Spleen (tissue), 11 donors: ENCODE results near the gene HID1. TPM values are rescaled to one million over a fixed set of nuclear protein-coding genes. Genes with fewer than 3 reads are reported as not detected.

Source experiments
- DNase-seq: peaks from one replicate; pipeline ENCODE4 v3.0.0-alpha.2; 2020
- H3K27ac ChIP-seq, 8 donors: fragments of 200-600 bp; sonication (generic) in 7 of 8; 1 replicate in 4 of 8; 2 replicates in 4 of 8; pipeline versions ENCODE4 v1.5.0 to v1.8.0; 2016 to 2021; ENCODE audit warnings: inconsistent platforms in 4 of 8, mild to moderate bottlenecking in 4 of 8, moderate library complexity in 1 of 8
- H3K27me3 ChIP-seq, 7 donors: fragments of 200-600 bp; sonication (generic) in 6 of 7; replicated peaks in 1 of 7; 1 replicate in 4 of 7; 2 replicates in 3 of 7; pipeline versions ENCODE4 v1.5.0 to v1.8.0; 2016 to 2021; ENCODE audit warnings: inconsistent platforms in 3 of 7, mild to moderate bottlenecking in 1 of 7
- H3K36me3 ChIP-seq, 6 donors: fragments of 200-600 bp; sonication (generic) in 5 of 6; 1 replicate in 4 of 6; 2 replicates in 2 of 6; pipeline versions ENCODE4 v1.5.0 to v1.8.0; 2016 to 2021; ENCODE audit warnings: inconsistent platforms in 2 of 6
- H3K4me1 ChIP-seq, 6 donors: fragments of 200-600 bp; sonication (generic) in 5 of 6; 1 replicate in 3 of 6; 2 replicates in 3 of 6; pipeline versions ENCODE4 v1.5.0 to v1.8.0; 2016 to 2021; ENCODE audit warnings: inconsistent platforms in 3 of 6
- H3K4me3 ChIP-seq, 8 donors: fragments of 200-600 bp; sonication (generic) in 7 of 8; 1 replicate in 4 of 8; 2 replicates in 4 of 8; pipeline versions ENCODE4 v1.5.0 to v1.8.0; 2016 to 2021; ENCODE audit warnings: inconsistent platforms in 4 of 8, mild to moderate bottlenecking in 4 of 8, moderate library complexity in 2 of 8
- H3K9me3 ChIP-seq, 8 donors: fragments of 200-600 bp; sonication (generic) in 7 of 8; 1 replicate in 4 of 8; 2 replicates in 4 of 8; pipeline versions ENCODE4 v1.5.0 to v1.8.0; 2016 to 2021; ENCODE audit warnings: inconsistent platforms in 4 of 8
- CTCF ChIP-seq, 11 experiments: fragments of 200-600 bp in 7 of 11; fragments of 450-650 bp in 4 of 11; sonication (generic) in 4 of 11; IDR thresholded peaks in 8 of 11; conservative IDR thresholded peaks in 3 of 11; 1 replicate in 7 of 11; 2 replicates in 4 of 11; pipeline versions ENCODE4 v1.4.0 to v1.8.0; 2016 to 2021; ENCODE audit warnings: antibody characterized with exemption in 11 of 11, inconsistent platforms in 4 of 11, mild to moderate bottlenecking in 1 of 11
- POLR2A ChIP-seq, 3 donors: fragments of 450-650 bp; IDR thresholded peaks; one replicate each; pipeline ENCODE4 v1.5.1; 2017; ENCODE audit warnings: antibody characterized with exemption in 3 of 3, mild to moderate bottlenecking in 1 of 3
- POLR2AphosphoS5 ChIP-seq, 3 donors: sonication (generic); formaldehyde crosslinking; IDR thresholded peaks; one replicate each; pipeline ENCODE4 v1.5.1; 2017; ENCODE audit warnings: antibody characterized with exemption in 3 of 3
- WGBS, 5 donors: extraction: QIAGEN DNeasy Blood & Tissue Kit in 3 of 5; methylation state at CpG; one replicate each; pipeline versions ENCODE4 v1.1.5 to v1.1.7; 2013 to 2018; 5-methylcytosine and 5-hydroxymethylcytosine counted together
- intact Hi-C: fragments of 100-400 bp; cut with DNase I; formaldehyde crosslinking; loops from one replicate; pipeline ENCODE4 v1.15.0; 2023; ENCODE audit warnings: low total_unique reads
- polyA plus RNA-seq, 3 donors: library from polyadenylated mRNA; stranded (reverse); fragments of 200-250 nt; gene quantifications; one replicate each; pipeline ENCODE4 v1.2.1, GENCODE V29; 2013
- total RNA-seq, 7 donors: library from RNA; depleted of rRNA in 3 of 7; stranded (reverse); fragments of >200 nt in 3 of 7; fragmentation: NEBNext Ultra II Directional in 4 of 7; extraction: Animal tissue kit (Norgen Biotek cat#: 25700) in 4 of 7; gene quantifications; one replicate each; pipeline versions ENCODE4 v1.1.0 to v1.2.1, GENCODE V29; 2016 to 2021
- donor health status: healthy with polysubstance abuse.
- donor health status: DM: no; HTN: no; CAD: no; lungs with moderate emphysema.
- donor health status: DM: no; HTN: no; CAD: no.
- donor health status: Bipolar disorder and iron deficiency.
- donor health status: healthy.
- donor health status: DM: no; HTN: no; CAD: no.
- donor health status: DM: yes; HTN: yes; CAD: no.

HID1 gene
- total and polyA plus RNA-seq, 10 donors, result 5.2 to 39.4 (median 24.8) TPM

- intact Hi-C loops, result no loop called here
- H3K4me3 ChIP-seq, result no peak overlapping the region
- H3K4me1 ChIP-seq, result peaks cover 0 to under 1% (median 0%) of the 10 kb centered on the region in 6 donors
- no peak overlapping the region for H3K27ac ChIP-seq
- 76 to 83% (median 81%) methylated on average over 21 to 24 of the region's 24 CpGs for WGBS, 5 donors
- peaks cover 0 to 31% (median 2%) of the 10 kb centered on the region in 6 donors for H3K36me3 ChIP-seq
- H3K27me3 ChIP-seq, result peaks cover 0 to 31% (median 0%) of the 10 kb centered on the region in 7 donors
- H3K9me3 ChIP-seq, result peaks cover 0 to 4% (median 0%) of the 10 kb centered on the region in 8 donors
- TF ChIP-seq POLR2A (IDR thresholded peaks at IDR 0.05), result no peak
- TF ChIP-seq POLR2AphosphoS5 (IDR thresholded peaks at IDR 0.05), result no peak
- no peak for TF ChIP-seq CTCF (IDR thresholded peaks at IDR 0.05 in 8 of 11, conservative IDR thresholded peaks at IDR 0.05 in 3 of 11)
- no peak for DNase-seq
These were observed 20.0 kb downstream of the HID1 start for GRCh38 chr17:74952431-74953133.

DNA sequence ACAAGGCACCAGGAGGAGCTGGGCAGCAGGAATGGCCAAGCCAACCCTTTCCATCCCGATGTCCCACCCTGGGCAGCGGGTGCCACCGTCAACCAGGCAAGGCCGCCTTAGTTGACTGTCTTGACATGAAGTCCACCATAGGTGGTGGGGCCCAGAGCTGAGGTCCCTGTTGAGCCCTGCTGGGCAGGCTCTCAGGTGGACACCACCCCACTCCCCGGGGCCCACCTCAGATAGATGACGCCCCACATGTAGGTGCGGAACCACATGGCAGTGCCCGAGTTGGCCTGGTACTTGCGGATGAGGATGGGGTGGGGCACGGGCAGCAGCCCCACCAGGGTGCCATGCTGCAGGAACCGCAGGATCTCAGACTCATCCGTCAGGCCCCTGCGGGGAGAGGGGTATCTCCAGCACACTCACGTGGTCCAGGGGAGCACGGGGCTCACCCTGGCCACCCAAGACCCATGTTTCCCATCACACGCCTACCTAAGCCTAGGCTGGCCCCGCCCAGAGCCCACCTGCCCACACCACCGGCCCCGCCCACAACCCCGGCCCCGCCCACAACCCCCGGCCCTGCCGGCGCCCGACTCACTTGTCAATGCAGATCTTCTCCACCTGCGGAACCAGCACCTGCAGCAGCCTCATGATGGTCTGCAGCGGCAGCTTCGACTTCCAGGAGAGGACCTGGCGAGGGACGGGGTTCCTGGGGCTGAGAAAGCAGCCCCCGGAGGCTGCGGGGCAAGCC, 20.7 kb downstream of the HID1 start:
- Histone ChIP-seq H3K27ac (no peak overlapping the region), H3K27me3 (peaks cover 0 to 37% (median 0%) of the 10 kb centered on the region in 7 donors), H3K36me3 (peaks cover 0 to 31% (median 2%) of the 10 kb centered on the region in 6 donors), H3K4me1 (no peaks in the 10 kb centered on the region), H3K9me3 (peaks cover 0 to 4% (median 0%) of the 10 kb centered on the region in 8 donors), H3K4me3 (no peak overlapping the region)
- DNase-seq, result no peak
- 70 to 76% (median 76%) methylated on average over 21 to 32 of the region's 32 CpGs for WGBS, 5 donors
- TF ChIP-seq POLR2A (IDR thresholded peaks at IDR 0.05) (no peak), POLR2AphosphoS5 (IDR thresholded peaks at IDR 0.05) (no peak), CTCF (IDR thresholded peaks at IDR 0.05 in 8 of 11, conservative IDR thresholded peaks at IDR 0.05 in 3 of 11) (no peak)
- intact Hi-C loops, result no loop called here

- Histone ChIP-seq H3K27me3 (peaks cover 0 to 45% (median 0%) of the 10 kb centered on the region in 7 donors), H3K4me3 (no peak overlapping the region), H3K4me1 (no peaks in the 10 kb centered on the region), H3K9me3 (no peaks in the 10 kb centered on the region), H3K36me3 (peaks cover 0 to 31% (median 2%) of the 10 kb centered on the region in 6 donors), H3K27ac (no peak overlapping the region)
- 20 to 100% (median 71%) methylated on average over 1 to 3 of the region's 3 CpGs for WGBS, 5 donors
- intact Hi-C loops, result no loop called here
- TF ChIP-seq POLR2A (IDR thresholded peaks at IDR 0.05), result no peak
- TF ChIP-seq CTCF (IDR thresholded peaks at IDR 0.05 in 8 of 11, conservative IDR thresholded peaks at IDR 0.05 in 3 of 11), result no peak
- no peak for TF ChIP-seq POLR2AphosphoS5 (IDR thresholded peaks at IDR 0.05)
- no peak for DNase-seq
These were observed 21.5 kb downstream of the HID1 start for GRCh38 chr17:74951065-74951464.

DNA sequence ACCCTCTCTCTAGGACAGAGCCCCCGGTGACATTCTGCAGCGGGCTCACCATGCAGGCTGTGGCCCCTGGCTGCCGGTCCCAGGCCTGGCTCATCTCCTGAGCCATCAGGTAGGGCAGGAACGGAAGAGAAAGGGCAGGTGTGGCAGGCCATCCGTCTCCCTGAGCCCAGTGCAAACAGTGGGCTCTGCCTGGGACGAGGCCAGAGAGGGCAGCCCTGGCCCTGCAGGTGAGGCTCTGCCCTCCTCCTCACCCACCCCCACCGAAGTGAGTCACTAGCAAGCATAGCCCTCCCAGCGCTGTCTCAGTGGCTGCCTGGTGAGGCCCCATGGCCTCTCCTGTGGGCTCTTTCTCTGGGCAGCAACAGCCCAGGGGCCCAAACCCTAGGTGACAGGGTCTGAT, 22.4 kb downstream of the HID1 start:
- Histone ChIP-seq H3K27me3 (peaks cover 0 to 46% (median 0%) of the 10 kb centered on the region in 7 donors), H3K27ac (no peak overlapping the region), H3K36me3 (peaks cover 0 to 26% (median 2%) of the 10 kb centered on the region in 6 donors), H3K9me3 (no peaks in the 10 kb centered on the region), H3K4me1 (no peaks in the 10 kb centered on the region), H3K4me3 (no peak overlapping the region)
- WGBS, 5 donors, result 68 to 83% (median 71%) methylated on average over 8 of the region's 8 CpGs; no CpG with 5 or more reads in 1 of the 5 donors
- TF ChIP-seq POLR2AphosphoS5 (IDR thresholded peaks at IDR 0.05), result peak in 1 of 3 donors; percentile 6
- no peak for TF ChIP-seq POLR2A (IDR thresholded peaks at IDR 0.05)
- intact Hi-C loops, result no loop called here
- no peak for DNase-seq
